Suprapubic skin (tissue), 3 donors: Measurements from ENCODE around the gene MICAL2.

Experiments
- POLR2A ChIP-seq, 2 donors: fragments of 450-650 bp; IDR thresholded peaks; one replicate each; pipeline ENCODE4 v1.6.1; 2017; ENCODE audit warnings: antibody characterized with exemption in 2 of 2, mild to moderate bottlenecking in 2 of 2, moderate library complexity in 2 of 2
- TF ChIP-seq, protein P1 (sequence below), 2 donors: fragments of 200-600 bp in 1 of 2; fragments of 450-650 bp in 1 of 2; sonication (generic) in 1 of 2; IDR thresholded peaks; one replicate each; pipeline ENCODE4 v1.5.1; 2016 to 2019; ENCODE audit warnings: antibody characterized with exemption in 2 of 2, mild to moderate bottlenecking in 1 of 2, moderate library complexity in 1 of 2

DNA sequence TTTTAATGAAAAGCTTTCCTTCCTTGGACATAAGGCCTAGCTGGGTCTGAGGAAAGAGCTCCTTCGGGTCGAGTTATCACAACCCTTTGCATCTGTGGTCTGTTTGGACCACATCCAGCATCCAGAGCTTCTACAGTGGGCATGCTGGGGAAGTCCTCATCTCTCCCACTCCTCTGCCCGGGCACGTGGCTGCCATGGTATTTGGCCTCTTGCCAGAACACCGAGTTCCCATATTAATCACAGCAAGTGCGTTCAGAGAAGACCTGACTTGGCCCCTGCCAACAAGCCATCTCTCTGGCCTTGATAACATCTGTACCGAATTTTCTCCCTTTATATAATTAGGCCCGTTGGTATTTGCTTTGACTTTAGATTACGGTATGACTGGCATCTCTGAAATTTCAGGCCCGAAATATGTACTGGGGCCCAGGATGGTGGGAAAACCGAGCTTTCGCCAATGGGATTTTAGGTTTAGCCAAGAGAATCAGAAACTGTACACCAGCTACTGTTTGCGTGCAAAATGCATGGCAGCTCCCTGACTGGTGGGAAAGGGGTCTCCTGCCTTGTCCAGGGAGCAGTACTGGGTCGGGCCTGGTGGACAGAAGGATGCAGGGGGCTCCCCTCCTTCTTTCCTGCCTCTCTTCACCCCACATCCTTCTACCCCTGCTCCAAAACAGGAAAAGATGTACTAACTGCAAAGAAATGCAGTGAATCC lies 90.0 kb downstream of the MICAL2 start:
- TF ChIP-seq, protein P1, sequence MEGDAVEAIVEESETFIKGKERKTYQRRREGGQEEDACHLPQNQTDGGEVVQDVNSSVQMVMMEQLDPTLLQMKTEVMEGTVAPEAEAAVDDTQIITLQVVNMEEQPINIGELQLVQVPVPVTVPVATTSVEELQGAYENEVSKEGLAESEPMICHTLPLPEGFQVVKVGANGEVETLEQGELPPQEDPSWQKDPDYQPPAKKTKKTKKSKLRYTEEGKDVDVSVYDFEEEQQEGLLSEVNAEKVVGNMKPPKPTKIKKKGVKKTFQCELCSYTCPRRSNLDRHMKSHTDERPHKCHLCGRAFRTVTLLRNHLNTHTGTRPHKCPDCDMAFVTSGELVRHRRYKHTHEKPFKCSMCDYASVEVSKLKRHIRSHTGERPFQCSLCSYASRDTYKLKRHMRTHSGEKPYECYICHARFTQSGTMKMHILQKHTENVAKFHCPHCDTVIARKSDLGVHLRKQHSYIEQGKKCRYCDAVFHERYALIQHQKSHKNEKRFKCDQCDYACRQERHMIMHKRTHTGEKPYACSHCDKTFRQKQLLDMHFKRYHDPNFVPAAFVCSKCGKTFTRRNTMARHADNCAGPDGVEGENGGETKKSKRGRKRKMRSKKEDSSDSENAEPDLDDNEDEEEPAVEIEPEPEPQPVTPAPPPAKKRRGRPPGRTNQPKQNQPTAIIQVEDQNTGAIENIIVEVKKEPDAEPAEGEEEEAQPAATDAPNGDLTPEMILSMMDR (IDR thresholded peaks at IDR 0.05): no peak
- no peak for TF ChIP-seq POLR2A (IDR thresholded peaks at IDR 0.05)
